Stimulated activated CD8-positive, alpha-beta memory T cell treated with anti-CD3 and anti-CD28 coated beads, Interleukin-12 subunit alpha, Interleukin-12 subunit beta, amount 100 ng/mL, for 4 hours (primary cell): ENCODE data around the gene EOMES.
"Not testable (repeated sequence)": the region's sequence is repeated elsewhere in the genome, so short reads cannot be mapped to it uniquely, and the experiment has no call there.

Source experiments
- DNase-seq: peaks from one replicate; pipeline ENCODE4 v3.0.0-alpha.2; 2020; ENCODE audit warnings: low read depth

EOMES gene

DNA sequence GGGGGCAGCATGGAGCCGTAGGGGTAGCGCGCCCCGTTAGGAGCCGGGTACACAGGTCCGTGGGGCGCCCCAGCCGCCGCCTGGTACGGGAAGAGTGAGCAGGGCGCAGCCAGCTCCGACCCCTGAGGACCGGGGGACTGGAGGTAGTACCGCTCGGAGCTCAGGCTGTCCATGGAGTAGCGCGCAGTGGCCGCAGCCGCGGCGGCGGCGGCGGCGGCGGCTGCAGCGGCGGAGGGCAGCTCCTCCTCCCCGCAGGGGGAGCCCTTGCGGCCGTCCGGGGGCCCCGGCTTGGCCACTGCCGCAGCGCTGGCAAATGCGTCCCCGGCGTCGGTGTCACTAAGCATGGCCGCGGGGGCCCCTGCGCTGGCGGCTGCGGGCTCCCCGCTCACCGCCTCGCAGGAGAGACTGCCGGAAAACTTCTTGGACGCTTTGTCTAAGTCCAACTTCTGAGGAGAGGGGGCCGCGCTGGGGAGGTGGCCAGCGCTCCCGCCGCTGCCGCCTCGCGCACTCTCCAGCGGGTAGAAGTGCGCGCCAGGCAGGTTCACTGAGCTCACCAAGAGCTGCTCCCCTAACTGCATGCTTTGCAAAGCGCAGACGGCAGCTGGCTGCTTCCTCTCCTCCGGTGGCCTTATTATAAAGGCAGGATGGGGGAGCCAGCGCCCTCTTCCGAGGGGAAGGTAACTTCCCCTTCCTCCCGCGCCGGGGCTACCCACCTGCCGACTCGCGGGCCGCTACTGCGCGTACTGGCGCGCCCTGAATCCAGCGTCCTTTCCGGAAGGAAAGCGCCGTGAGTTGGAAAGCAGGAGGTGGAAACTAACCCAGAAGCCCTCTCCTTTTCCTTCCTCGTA, at the start of gene EOMES:
Gene EOMES, minus strand, starts transcription at position 607 of the 848 bp plus-strand sequence. Its CDS starts 29 bp downstream, at position 578.
- peak; percentile 65 for DNase-seq

DNA sequence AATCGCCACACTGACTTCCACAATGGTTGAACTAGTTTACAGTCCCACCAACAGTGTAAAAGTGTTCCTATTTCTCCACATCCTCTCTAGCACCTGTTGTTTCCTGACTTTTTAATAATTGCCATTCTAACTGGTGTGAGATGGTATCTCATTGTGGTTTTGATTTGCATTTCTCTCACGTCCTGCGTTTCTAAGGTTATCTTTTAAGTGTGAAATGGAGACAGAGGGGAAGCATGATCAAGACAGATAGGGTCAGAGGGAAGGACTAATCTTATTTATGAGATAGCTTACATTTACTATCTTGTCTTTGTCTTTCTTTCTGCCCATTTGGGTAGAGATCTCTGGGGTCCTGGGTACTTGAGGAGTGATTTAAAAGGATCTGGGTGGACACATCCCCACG, 48.3 kb upstream of the EOMES start:
- not testable (repeated sequence) for DNase-seq

DNA sequence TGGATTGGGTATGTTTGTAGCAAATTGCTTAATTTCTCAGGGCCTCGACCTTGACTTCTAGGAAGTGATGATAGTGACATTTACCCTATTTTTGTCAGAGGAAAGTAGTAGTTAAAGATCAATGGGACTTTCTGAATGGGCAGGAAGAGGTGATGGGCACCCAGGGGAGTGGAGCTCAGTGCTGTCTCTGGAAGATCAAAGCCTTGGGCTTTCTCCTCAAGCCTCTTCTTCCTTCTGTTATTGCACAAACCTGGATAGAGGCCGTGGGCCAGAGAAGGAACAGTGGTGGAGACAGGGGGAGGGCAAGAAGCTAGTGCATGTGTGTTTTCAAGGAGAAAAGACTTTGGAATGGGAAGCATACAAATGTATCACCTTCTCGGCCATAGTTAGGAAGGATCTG, 44.9 kb upstream of the EOMES start:
- DNase-seq, result no peak

DNA sequence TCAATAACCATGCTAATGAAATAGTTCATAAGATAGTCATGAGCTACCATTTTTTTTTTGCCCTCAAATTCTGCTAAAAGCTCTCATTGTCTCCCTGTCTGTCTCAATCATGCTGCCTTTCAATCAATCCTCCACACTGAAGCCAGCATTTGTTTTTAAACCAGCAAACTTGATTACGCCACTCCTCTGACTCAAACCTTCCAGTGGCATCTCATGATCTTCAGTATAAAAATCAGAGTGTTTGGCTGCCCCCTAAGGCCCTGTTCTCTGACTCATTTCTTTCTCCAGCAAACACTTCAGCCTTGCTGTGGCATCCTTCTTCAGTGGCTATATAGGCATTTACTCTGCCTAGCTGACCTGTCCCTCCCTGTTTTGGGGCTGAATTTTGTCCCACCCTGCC, 36.0 kb upstream of the EOMES start:
- DNase-seq, result no peak

DNA sequence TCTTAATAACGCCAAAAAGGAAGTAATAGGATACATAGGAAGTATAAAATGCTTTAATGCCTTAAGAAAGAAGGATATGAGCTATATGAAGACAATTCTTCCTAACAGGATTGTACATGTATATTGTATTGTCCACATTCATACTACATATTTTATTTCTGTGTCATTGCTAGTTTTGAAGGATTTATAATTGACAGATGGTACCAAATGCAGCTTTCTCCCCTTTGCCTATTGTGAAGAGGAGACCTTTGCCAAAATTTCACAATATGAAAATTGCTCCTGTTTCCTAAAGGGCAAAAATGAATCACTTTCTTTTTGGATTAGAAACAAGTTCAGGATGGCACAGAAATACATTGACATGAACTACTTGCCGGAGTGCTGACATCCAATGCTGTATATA, 34.8 kb upstream of the EOMES start:
- no peak for DNase-seq

DNA sequence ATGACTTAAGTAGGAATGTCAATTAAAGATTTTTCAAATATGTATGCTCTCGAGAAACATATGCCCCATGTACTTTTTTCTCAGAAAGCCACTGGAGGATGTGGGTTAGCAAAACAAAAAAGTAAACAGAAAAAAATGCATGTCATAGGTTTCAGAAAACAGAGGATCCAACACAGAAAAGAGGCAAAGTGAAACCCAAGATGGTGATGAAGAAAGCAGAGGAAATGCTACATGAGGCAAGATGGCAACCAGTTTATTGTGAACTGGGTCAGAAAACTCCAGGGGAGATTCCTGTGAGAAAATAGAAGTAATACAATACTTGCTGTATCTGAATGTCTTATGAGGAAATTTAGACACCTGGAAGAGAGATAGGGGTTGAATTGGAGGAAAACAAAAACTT, 30.8 kb upstream of the EOMES start:
- no peak for DNase-seq

DNA sequence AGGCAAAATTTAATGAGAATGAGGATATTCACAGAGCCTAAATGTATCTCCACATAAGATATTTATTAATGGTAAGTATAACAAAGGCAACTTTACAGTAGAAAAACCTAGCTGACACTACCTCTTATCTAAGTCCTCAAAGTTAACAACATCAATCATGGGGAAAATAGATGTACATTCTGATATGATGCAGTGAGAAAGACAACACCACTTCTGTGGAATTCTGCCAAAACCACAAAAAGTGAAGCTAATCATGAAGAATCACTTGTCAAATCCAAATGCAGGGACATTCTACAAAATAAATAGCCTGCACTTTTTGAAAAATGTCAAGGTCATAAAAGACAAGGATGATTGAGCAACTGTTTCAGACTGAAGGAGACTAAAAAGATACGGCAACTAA, 27.5 kb upstream of the EOMES start:
- no peak for DNase-seq

DNA sequence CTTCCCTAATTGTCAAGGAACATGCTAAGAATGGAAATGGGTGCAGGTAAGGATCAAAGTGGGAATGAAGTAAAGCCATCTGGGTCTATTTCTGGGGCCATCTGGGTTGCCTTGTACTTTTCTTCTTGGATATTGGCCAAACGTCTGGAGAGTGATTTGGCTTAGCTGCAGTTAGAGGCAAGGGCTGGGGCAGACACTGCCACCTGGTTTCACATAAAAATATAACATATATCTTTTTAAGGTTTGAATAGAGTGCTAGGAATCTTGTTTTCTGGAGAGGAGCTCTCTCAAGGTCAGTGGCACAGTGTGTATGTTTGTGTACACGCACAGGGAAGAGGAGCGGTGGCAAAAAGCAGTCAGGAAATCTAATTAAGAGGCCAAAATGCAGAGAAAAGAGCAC, 24.7 kb upstream of the EOMES start:
- DNase-seq, result no peak

DNA sequence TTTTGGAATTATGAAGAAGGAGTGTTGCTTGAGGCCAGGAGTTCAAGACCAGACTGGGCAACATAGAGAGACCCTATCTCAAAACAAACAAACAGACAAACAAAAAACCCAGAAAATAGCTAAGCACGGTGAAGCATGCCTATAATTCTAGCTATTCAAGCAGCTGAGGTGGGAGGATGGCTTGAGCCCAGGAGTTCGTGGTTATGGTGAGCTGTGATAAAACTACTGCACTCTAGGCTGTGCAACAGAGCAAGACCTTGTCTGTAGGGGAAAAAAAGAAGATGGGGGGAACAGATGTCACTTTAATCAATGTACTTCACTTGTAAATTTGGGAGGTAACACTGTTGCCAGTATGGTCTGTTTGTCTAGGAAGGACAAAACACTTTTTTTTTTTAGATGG, 18.7 kb upstream of the EOMES start:
- no peak for DNase-seq

DNA sequence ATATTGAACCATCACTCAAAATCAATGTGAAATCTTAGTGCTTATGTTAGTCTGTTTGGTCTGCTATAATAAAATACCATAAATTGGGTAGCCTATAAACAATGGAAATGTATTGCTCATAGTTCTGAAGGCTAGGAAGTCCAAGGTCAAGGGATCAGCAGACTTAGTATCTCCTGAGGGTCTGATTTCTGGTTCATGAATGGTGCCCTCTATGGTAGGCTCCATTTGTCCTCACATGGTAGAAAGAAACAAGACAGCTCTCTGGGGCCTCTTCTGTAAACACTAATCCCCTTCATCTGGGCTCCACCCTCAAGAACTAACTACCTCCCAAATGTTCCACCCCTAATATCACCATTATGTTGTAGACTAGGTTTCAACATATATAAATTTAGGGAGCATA, 15.0 kb upstream of the EOMES start:
- no peak for DNase-seq

DNA sequence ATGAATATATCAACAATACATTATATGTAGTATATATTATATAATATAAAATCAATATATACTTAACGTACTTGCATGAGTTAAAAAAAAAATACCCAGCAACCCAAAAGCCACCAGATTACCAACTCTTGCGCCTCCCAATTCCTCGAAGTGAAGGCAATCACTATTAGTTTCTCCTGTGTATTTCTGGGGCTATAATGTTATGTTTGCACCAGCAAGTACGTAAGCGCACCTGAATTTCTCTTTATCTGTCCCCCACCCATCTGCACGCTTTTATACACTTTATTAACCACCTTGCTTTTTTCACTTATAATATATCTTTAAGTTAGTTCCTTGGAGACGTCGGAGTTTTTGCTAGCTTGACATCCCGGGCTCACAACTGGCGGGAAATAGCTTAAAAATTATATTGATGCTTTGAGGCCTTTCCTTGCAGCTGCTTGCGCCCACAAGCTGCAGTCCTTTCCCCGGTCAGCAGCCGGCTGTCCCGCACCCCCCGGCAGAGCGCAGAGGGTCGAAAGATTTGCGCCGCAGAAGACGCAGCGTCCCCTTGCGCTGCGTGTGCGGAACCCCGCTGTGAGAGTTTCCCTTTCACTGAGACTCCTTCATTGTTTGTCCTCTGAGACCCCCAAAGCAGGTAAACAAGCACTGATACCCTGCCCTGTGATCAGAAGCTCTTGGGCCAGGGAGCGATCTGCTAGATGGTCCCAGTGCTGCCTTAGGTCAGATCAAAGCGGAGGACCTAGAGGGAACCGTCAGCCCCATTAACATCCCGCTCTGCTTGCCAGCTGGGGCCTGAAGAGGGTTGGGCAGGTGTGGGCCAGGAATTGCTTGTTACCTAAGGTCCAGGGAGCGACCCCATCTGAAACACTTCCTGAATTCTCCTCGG, 8.9 kb upstream of the EOMES start:
- no peak for DNase-seq

DNA sequence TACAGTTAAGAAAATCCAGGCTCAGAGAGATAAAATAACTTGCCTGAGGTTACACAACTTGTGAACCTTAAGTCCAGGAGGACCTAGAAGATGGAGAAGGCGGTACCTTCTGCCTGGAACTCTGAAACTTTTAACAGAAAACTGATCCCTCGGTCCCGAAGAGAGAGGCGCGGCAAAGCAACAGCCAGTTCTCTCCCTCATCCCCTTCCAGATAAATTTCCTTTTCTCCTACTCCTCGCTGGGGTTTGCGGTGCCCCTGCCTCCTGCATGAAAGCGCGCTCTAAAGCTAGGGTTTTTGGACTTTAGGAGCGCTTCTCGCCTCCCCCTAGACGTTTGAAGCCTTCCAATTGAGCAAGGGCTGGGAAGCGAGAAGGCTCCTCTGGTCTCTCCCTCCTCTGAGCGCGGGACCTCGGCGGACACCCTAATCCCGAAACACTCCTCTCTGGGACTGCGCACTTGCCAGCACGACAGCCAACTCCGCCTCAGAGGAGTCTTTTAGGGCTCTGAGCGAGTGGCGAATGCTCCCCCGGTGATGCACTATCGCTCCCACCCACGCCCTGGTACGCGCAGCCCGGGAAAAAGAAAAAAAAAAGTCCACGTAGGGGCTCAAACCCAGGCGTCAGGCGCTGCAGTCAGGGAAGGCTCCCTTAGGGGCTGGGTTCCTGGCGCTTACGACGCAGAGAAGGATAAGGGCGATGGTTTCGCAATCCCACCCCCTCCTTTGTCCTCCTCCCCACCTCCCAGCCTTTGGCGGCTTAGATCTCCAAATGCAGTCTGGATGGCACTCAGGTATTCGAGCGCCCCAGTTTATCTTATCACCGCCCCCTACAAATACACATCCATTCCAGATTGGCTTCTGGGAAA, 7.9 kb upstream of the EOMES start:
- DNase-seq, result no peak

DNA sequence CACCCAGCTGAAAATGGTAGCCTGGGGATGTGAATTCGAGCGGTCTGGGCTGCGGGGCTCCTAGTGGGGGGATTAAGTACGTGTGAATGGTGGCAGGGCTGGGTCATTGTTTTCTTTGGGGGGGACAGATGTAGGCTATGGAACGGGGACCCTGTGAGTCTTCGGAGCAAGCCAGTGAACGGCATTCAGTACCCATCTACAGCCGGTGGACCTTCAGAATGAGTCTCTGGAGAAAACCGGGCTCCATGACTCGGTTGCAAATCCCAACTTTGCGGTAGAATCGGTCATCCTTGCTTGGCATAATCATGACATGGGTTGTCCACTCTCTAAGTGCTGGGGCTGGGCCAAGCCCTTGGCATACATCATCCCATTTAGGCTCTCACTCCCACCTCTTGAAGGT, 7.2 kb upstream of the EOMES start:
- no peak for DNase-seq

DNA sequence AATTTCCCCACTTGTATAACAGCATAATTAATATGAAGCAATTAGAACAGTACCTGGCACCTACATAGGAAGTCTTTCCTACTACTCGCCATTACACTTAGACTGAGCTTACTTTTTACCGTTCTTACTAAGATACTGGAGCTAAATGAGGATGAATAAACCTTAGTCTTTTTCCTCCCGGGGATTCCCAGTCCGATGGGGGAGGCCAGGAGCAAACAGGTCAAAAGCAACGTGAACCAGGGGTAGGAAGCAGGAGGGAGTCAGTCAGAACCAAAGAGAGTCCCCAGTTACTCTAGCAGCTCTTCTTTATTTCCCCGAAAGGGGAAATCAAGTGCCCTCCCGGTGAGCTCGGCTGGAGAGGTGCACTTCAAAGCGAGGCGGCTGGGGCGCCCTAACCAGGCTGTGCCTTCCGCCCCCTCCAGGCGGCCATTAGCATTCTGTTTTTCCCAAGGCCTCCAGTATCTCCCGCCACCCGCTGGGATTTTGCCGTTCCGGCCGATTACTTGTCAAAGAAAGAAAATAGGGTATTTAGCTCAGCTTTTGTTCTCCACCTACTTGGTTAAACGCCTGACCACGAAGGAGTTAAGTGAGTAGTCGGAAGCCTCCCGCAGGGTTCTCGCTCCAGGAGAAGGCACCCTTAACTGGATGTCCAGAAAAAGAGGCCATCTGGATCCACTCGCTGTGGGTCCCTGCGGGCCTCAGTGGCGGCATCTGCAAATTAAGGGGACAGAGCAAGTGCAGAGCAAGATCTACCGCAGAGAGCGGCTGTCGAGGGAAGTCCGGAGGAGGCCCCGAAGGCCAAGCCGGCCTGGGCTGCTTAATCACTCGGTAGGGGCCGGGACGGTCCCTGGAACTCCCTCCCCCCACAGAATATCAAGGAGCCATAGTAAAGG, 6.3 kb upstream of the EOMES start:
- no peak for DNase-seq

DNA sequence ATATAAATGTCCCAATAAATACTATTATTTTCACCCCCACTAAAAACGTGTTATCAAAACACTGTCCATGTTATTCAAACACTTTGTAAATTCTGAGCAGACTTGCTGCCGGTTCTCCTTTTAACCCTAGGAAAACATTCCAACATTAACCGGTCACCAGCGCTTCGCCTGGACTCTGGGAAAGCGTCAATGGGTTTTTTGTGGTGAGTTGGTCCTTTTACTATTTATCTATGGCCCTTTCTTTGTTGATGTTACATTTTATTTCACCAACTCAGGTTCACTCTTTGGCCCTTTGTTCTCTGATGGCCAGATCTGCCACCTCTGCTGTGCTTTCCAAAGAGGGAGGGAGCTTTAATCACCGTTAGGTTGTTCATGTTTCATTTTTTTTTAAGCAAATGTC, 4.1 kb upstream of the EOMES start:
- DNase-seq, result no peak

DNA sequence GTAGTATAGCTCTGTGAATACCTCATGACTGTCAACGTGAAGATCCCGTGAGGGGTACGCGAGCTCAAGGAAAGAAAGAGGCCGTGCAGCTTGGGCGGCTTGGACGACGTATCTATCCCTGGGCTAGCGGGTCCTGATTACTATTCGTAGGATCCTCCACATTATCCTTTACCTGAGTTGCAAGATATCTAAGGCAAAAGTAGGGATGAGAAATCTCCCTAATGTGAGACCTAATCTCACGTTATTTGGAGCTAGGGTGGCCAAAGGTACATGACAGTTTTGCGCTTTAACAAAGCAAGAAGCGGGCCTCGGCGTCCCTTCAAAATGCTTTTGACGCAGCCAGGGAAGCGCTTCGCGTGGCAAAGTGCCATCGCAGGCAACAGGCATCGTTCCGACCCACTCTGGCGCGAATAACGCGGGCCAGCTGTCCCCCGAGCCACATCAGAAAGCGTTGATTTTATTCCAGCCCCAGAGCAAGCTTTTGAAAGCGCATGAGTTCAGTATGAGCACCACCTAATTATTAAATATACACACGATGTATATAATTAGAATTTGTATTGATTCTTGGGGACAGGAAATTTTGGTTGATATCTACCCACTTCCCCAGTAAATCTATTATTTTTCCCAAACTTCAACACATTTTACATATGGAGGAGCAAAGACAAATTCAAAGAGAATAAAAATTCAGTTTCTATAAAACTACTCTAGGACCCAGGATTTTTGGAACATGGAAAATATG, 2.5 kb upstream of the EOMES start:
- DNase-seq, result no peak

DNA sequence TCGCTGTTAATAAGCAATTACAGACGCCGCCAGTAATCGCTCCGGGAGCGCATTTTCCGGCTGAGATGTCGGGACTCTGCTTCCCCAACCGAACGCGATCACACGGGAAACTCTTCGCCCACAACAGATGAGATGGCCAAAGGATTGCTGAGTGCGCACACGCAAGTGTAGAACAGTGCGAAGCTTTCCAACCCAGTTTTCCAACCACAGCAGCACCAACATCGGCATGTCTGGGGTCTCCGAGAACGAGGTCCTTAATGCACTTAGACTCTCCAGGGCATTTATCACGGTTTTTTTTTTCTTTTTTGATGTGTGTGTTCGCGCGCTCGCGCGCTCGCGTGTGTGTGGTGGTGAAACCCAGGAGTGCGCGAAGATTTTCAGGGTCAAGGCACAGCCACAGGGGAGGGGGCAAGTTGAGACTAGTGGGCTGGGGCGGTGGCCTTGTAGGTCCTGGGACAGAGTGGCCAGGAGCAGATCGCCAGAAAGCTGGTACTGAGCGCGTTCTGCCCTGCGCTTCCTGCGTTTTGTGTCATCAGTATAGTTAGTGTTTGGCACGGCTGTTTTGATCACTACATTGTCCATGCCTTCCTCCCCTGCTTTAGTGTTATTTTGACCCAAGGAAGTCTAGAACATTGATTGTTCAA, 1.8 kb upstream of the EOMES start:
- no peak for DNase-seq

DNA sequence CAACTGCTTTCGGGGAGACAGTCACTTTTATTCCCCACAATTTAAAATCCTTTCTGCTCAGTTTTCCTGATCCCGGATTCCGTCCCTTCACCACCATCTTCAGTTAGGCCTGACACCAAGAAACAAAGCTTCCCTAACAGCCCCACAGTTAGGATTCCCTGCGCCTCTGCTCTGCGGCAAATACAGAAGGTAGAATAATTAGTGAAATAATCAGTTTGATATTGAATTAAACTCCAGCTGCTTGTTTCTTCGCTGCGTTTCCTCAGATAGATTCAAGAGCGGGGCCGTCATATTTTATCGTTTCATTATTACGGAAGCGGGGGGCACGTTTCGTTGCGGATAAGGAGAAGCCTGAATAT, 1.3 kb upstream of the EOMES start:
- DNase-seq, result no peak

DNA sequence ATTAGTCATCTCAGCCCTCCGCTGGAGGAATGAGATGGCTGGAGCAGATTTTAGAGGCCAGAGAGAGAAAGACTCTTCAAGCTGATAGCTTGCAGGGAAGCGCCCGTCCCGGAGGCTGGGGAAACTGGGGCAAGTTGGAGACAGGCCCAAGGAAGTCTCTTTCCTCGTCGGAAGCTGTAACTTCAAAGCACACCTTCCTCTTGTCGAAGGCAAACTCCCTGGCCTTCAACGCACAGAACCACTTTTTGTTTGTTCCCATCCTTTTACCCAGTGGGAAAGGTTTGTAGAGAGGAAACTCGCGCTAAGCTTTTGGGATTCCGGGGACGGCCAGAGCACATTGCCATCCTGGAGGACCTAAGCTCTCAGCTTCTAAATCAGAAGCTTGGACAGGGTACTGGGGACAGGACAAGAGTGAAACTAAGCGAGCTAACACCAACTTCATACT, 900 bp upstream of the EOMES start:
- DNase-seq, result no peak
